HG03108 (cell line): Measurements from ENCODE around the gene SLC32A1.

Source experiments
- ATAC-seq: cut with Tn5 transposase; IDR thresholded peaks from one replicate; pipeline ENCODE4 v1.9.1; 2021; ENCODE audit warnings: moderate library complexity; ENCODE audit not compliant: unreplicated experiment

Gene SLC32A1

DNA sequence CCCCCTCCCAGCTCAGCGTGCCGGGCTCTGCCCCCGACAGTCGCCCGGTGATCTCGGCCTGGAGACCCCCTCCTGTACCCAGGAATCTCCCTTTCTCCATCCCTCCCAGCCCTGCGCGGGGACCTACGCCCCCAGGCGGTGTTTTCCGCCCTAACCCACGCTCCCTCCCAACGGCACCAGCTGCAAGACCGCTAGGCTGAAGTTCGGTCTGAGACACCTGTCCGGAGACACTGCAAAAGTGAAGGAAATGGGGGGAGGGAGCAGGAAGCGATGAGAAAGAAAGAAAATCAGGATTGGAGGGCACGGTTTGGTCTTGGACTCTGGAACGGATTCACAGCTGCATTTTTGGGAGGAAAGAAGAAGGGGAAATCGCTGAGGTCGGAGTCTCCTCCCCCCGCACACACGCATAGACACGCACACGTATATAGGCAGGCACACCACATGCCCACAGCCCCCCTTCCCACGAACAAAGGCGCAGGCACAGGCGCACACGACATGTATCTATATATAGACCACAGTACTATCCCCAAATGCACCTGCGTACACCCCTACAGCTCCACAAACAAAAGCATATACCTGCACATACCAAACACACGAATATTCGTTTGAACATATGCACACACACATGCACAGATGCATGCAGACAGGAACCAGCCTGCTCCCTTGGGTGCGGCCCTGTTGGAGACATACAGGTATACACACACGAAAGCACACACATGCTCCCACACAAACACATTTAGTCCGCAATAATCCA is 1.0 kb downstream of the SLC32A1 start:
- ATAC-seq = no peak

- no peak for ATAC-seq
These were observed 1.9 kb downstream of the SLC32A1 start for GRCh38 chr20:38725931-38726803.

- no peak for ATAC-seq
These were observed 2.7 kb downstream of the SLC32A1 start for GRCh38 chr20:38726804-38727606.

- no peak for ATAC-seq
These were observed 3.4 kb downstream of the SLC32A1 start for GRCh38 chr20:38727607-38728190.

DNA sequence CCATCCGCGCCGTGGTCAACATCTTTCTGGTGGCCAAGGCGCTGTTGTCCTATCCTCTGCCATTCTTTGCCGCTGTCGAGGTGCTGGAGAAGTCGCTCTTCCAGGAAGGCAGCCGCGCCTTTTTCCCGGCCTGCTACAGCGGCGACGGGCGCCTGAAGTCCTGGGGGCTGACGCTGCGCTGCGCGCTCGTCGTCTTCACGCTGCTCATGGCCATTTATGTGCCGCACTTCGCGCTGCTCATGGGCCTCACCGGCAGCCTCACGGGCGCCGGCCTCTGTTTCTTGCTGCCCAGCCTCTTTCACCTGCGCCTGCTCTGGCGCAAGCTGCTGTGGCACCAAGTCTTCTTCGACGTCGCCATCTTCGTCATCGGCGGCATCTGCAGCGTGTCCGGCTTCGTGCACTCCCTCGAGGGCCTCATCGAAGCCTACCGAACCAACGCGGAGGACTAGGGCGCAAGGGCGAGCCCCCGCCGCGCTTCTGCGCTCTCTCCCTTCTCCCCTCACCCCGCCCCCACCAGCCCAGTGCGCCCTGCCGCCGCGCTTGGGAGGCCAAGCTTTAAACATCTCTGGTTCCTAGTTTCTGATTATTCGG is 4.0 kb downstream of the SLC32A1 start:
- ATAC-seq = no peak

GRCh38 chr20:38728911-38729642 is 4.8 kb downstream of the SLC32A1 start:
- no peak for ATAC-seq

- ATAC-seq = no peak
These were observed 5.5 kb downstream of the SLC32A1 start for GRCh38 chr20:38729767-38730166.

- no peak for ATAC-seq
These were observed 6.1 kb downstream of the SLC32A1 start for GRCh38 chr20:38730167-38730988.

- no peak for ATAC-seq
These were observed 6.9 kb downstream of the SLC32A1 start for GRCh38 chr20:38730989-38731737.

DNA sequence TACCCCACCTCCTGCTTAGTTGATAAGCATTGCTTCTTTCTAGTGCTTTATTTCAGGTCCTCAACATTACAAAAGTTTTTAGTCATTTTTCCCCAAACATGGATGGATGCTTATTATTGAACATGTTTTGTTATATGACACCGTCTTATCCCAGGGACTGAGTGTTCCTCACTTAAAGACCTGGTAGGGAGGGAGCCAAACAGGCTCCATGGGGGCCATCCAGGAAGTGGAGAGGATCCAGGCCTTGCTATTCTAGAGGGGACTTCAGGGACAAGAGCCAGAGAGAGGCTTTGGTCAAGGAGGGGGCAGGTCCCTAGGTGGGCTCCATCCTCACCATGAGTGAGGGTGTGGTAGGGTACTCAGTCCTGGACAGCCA is 7.4 kb downstream of the SLC32A1 start:
- no peak for ATAC-seq

GRCh38 chr20:38732981-38733380 is 8.7 kb downstream of the SLC32A1 start:
- ATAC-seq = no peak

DNA sequence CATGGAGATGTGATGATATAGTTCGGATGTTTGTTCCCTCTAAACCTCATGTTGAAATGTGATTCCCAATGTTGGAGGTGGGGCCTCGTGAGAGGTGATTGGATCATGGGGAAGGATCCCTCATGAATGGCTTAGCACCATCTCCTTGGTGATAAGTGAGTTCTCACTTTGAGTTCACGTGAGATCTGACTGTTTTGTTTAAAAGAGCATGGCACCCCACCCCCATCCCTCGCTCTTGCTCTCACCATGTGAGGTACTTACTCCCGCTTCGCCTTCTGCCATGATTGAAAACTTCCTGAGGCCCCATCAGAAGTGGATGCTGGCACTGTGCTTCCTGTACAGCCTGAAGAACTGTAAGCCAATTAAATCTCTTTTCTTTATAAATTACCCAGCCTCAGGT is 10.9 kb downstream of the SLC32A1 start:
- ATAC-seq = no peak

DNA sequence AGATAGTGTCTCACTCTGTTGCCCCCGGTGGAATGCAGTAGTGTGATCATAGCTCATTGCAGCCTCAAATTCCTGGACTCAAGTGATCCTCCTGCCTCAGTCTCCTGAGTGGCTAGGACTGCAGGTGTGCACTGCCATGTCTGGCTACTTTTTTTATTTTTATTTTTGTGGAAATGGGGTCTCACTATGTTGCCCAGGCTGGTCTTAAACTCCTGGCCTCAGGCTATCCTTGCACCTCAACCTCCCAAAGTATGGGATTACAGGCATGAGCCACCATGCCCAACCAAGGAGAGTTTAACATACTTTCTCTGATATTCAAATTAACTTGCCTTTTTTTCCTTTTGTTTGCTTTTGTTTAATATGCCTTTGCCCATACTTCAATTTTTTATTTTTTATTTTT is 13.6 kb downstream of the SLC32A1 start:
- no peak for ATAC-seq

GRCh38 chr20:38745757-38746156 is 21.5 kb downstream of the SLC32A1 start:
- ATAC-seq = no peak

- no peak for ATAC-seq
These were observed 23.3 kb downstream of the SLC32A1 start for GRCh38 chr20:38747495-38748096.

DNA sequence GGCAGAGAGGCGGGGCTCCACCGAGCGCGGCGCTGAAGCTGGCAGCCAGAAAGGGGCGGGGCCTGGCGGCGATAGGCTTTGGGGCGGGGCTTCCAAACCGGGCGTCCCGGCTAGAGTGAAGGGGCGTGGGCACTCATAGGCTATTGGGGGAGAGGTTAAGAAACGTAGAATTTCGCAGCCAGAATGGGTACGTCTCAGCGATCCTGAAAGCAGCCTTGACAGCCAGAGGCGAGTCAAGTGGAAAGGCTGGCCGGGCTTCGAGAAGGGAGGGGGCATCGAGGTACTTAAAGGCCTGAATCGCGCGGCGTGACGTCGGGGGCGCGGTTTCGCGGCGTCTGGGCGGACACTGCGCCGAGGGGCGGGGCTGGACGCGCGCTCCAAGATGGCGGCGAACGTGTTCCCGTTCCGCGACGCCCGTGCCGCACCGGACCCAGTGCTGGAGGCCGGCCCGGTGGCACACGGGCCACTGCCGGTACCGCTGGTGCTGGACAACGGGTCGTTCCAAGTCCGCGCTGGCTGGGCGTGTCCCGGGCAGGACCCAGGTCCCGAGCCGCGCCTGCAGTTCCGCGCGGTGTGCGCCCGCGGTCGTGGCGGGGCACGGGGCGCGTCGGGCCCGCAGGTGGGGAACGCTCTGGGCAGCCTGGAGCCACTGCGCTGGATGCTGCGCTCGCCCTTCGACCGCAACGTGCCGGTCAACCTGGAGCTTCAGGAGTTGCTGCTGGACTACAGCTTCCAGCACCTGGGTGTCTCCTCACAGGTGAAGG is 24.0 kb downstream of the SLC32A1 start, which contains the start of gene ACTR5:
Gene ACTR5 (plus strand): TSS at position 364 of the 764 bp plus-strand sequence. CDS start 19 bp downstream, at position 383.
- ATAC-seq = peak; percentile 89

DNA sequence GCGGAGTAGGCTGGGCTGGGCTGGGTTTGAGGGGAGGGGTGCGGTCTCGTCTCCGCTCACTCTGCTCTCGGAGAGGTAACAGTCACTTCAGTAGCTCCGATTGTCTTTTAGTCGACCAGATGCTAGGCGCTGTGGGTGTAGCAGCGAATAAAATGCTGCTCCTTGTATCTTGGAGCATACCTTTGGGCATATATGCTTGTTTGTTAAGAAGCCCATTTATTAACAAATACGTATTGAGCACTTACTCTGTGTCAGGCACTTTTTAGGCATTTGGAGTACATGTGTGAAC is 24.5 kb downstream of the SLC32A1 start:
- no peak for ATAC-seq
